Measurements from ENCODE around the gene DCDC2C.

The DCDC2C gene

GRCh38 chr2:3753561-3753960 lies 50.2 kb downstream of the DCDC2C start:
- Histone ChIP-seq H3K36me3 (replicated peaks; ENCODE audit: low read depth, low read length) (no peaks in the 10 kb centered on the region), H3K27me3 (ENCODE audit: low read depth, low read length) (peaks cover 65% of the 10 kb centered on the region), H4K20me1 (ENCODE audit: insufficient read depth, low read length) (no peaks in the 10 kb centered on the region), H3K4me2 (ENCODE audit: low read length) (no peak overlapping the region), H3K9me3 (ENCODE audit: insufficient read depth, low read length) (no peaks in the 10 kb centered on the region), H2AFZ (ENCODE audit: low read depth, low read length) (no peak overlapping the region), H3K9ac (ENCODE audit: low read length) (no peak overlapping the region), H3K27ac (ENCODE audit: low read length) (no peak overlapping the region), H3K79me2 (ENCODE audit: low read length) (no peaks in the 10 kb centered on the region), H3K4me1 (ENCODE audit: low read length) (peaks cover 5% of the 10 kb centered on the region), H3K4me3 (ENCODE audit: low read length) (no peak overlapping the region)
- TF ChIP-seq CTCF (IDR thresholded peaks at IDR 0.05; ENCODE audit: low read depth, low read length) (no peak), EZH2phosphoT487 (IDR thresholded peaks at IDR 0.05; ENCODE audit: low read depth) (no peak)

- Histone ChIP-seq H3K4me1 (ENCODE audit: low read length) (peaks cover 5% of the 10 kb centered on the region), H2AFZ (ENCODE audit: low read depth, low read length) (no peak overlapping the region), H4K20me1 (ENCODE audit: insufficient read depth, low read length) (no peaks in the 10 kb centered on the region), H3K9ac (ENCODE audit: low read length) (no peak overlapping the region), H3K4me3 (ENCODE audit: low read length) (no peak overlapping the region), H3K27me3 (ENCODE audit: low read depth, low read length) (peaks cover 66% of the 10 kb centered on the region), H3K79me2 (ENCODE audit: low read length) (no peaks in the 10 kb centered on the region), H3K36me3 (replicated peaks; ENCODE audit: low read depth, low read length) (no peaks in the 10 kb centered on the region), H3K4me2 (ENCODE audit: low read length) (no peak overlapping the region), H3K27ac (ENCODE audit: low read length) (no peak overlapping the region), H3K9me3 (ENCODE audit: insufficient read depth, low read length) (no peaks in the 10 kb centered on the region)
- no peak for TF ChIP-seq EZH2phosphoT487 (IDR thresholded peaks at IDR 0.05; ENCODE audit: low read depth)
- TF ChIP-seq CTCF (IDR thresholded peaks at IDR 0.05; ENCODE audit: low read depth, low read length) = no peak
Measured at GRCh38 chr2:3754280-3754679, 50.9 kb downstream of the DCDC2C start.

GRCh38 chr2:3754795-3755194 lies 51.4 kb downstream of the DCDC2C start:
- Histone ChIP-seq H3K79me2 (ENCODE audit: low read length) (no peaks in the 10 kb centered on the region), H3K4me3 (ENCODE audit: low read length) (no peak overlapping the region), H3K9ac (ENCODE audit: low read length) (no peak overlapping the region), H4K20me1 (ENCODE audit: insufficient read depth, low read length) (no peaks in the 10 kb centered on the region), H3K4me2 (ENCODE audit: low read length) (no peak overlapping the region), H2AFZ (ENCODE audit: low read depth, low read length) (no peak overlapping the region), H3K4me1 (ENCODE audit: low read length) (peaks cover 5% of the 10 kb centered on the region), H3K27ac (ENCODE audit: low read length) (no peak overlapping the region), H3K9me3 (ENCODE audit: insufficient read depth, low read length) (no peaks in the 10 kb centered on the region), H3K27me3 (ENCODE audit: low read depth, low read length) (peaks cover 66% of the 10 kb centered on the region), H3K36me3 (replicated peaks; ENCODE audit: low read depth, low read length) (no peaks in the 10 kb centered on the region)
- TF ChIP-seq CTCF (IDR thresholded peaks at IDR 0.05; ENCODE audit: low read depth, low read length) (no peak), EZH2phosphoT487 (IDR thresholded peaks at IDR 0.05; ENCODE audit: low read depth) (no peak)

GRCh38 chr2:3755277-3755676 lies 51.9 kb downstream of the DCDC2C start:
- no peak overlapping the region for H3K27ac ChIP-seq (ENCODE audit: low read length)
- no peaks in the 10 kb centered on the region for H3K36me3 ChIP-seq (replicated peaks; ENCODE audit: low read depth, low read length)
- H3K27me3 ChIP-seq (ENCODE audit: low read depth, low read length) = peaks cover 65% of the 10 kb centered on the region
- TF ChIP-seq CTCF (IDR thresholded peaks at IDR 0.05; ENCODE audit: low read depth, low read length) (no peak), EZH2phosphoT487 (IDR thresholded peaks at IDR 0.05; ENCODE audit: low read depth) (no peak)
- H3K9me3 ChIP-seq (ENCODE audit: insufficient read depth, low read length) = no peaks in the 10 kb centered on the region
- H3K9ac ChIP-seq (ENCODE audit: low read length) = no peak overlapping the region
- peaks cover 5% of the 10 kb centered on the region for H3K4me1 ChIP-seq (ENCODE audit: low read length)
- no peaks in the 10 kb centered on the region for H4K20me1 ChIP-seq (ENCODE audit: insufficient read depth, low read length)
- no peak overlapping the region for H2AFZ ChIP-seq (ENCODE audit: low read depth, low read length)
- no peak overlapping the region for H3K4me2 ChIP-seq (ENCODE audit: low read length)
- no peaks in the 10 kb centered on the region for H3K79me2 ChIP-seq (ENCODE audit: low read length)
- H3K4me3 ChIP-seq (ENCODE audit: low read length) = no peak overlapping the region
